WTC11 (cell line): ENCODE results near the gene TMEM98. TPM values are rescaled to one million over a fixed set of nuclear protein-coding genes. Genes with fewer than 3 reads are reported as not detected.

ENCODE experiments used
- ATAC-seq: fragments of 200-7000 bp; cut with Tn5 transposase; 2 replicates; pipeline ENCODE4 v1.10.0; 2021; ENCODE audit warnings: mild to moderate bottlenecking, moderate library complexity
- CTCF ChIA-PET: fragments of 300-600 bp; sonication (Branson Sonifier 250); formaldehyde crosslinking; loops from one replicate; lab custom pipeline; 2021; ENCODE audit warnings: antibody characterized with exemption; lab: Charles Lee
- POLR2A ChIA-PET: fragments of 350-600 bp; sonication (Branson Sonifier 250); formaldehyde crosslinking; loops from one replicate; lab custom pipeline; 2021; ENCODE audit warnings: antibody characterized with exemption; lab: Charles Lee
- DNase-seq: peaks from one replicate; pipeline ENCODE4 v3.0.0; 2021; ENCODE audit warnings: low spot score
- H3K27ac Mint-ChIP-seq: 2 replicates; pipeline ENCODE4 v1.8.0; 2021; ENCODE audit warnings: mixed read lengths
- H3K27me3 Mint-ChIP-seq: 2 replicates; pipeline ENCODE4 v1.8.0; 2021; ENCODE audit warnings: low read depth, mild to moderate bottlenecking, moderate library complexity, mixed read lengths
- H3K36me3 Mint-ChIP-seq: 2 replicates; pipeline ENCODE4 v1.8.0; 2021; ENCODE audit warnings: mixed read lengths
- H3K4me1 Mint-ChIP-seq: 2 replicates; pipeline ENCODE4 v1.8.0; 2022; ENCODE audit warnings: mixed read lengths
- H3K4me3 Mint-ChIP-seq: 2 replicates; pipeline ENCODE4 v1.8.0; 2021; ENCODE audit warnings: mild to moderate bottlenecking, moderate library complexity, mixed read lengths
- H3K9me3 Mint-ChIP-seq: 2 replicates; pipeline ENCODE4 v1.8.0; 2021; ENCODE audit warnings: mixed read lengths
- ATF1 ChIP-seq: sonication (generic); formaldehyde crosslinking; IDR thresholded peaks from 2 replicates; pipeline ENCODE4 v1.8.1; 2023; ENCODE audit warnings: mild to moderate bottlenecking, moderate library complexity, missing genetic modification reagents
- CREM ChIP-seq: sonication (generic); formaldehyde crosslinking; IDR thresholded peaks from 2 replicates; pipeline ENCODE4 v1.8.1; 2022; ENCODE audit warnings: mild to moderate bottlenecking, missing genetic modification reagents, moderate library complexity
- ERG ChIP-seq: fragments of 250-450 bp; sonication (Bioruptor Pico); IDR thresholded peaks from 2 replicates; pipeline ENCODE4 v1.8.0; 2021; ENCODE audit warnings: mild to moderate bottlenecking
- ESRRA ChIP-seq: sonication (generic); formaldehyde crosslinking; IDR thresholded peaks from 2 replicates; pipeline ENCODE4 v1.8.1; 2022; ENCODE audit warnings: mild to moderate bottlenecking, missing genetic modification reagents, borderline replicate concordance
- IRF2 ChIP-seq: sonication (generic); formaldehyde crosslinking; IDR thresholded peaks from 2 replicates; pipeline ENCODE4 v1.8.0; 2022; ENCODE audit warnings: low read depth, missing genetic modification reagents, borderline replicate concordance
- MAX ChIP-seq: sonication (generic); formaldehyde crosslinking; IDR thresholded peaks from 2 replicates; pipeline ENCODE4 v1.8.0; 2022; ENCODE audit warnings: mild to moderate bottlenecking, missing genetic modification reagents
- NFYB ChIP-seq: sonication (generic); formaldehyde crosslinking; conservative IDR thresholded peaks from 2 replicates; pipeline ENCODE4 v1.8.0; 2022; ENCODE audit warnings: low read depth, missing genetic modification reagents
- NR2C2 ChIP-seq: sonication (generic); formaldehyde crosslinking; IDR thresholded peaks from 2 replicates; pipeline ENCODE4 v1.8.0; 2022; ENCODE audit warnings: mild to moderate bottlenecking, missing genetic modification reagents
- PRRX2 ChIP-seq: fragments of 250-450 bp; sonication (Bioruptor Pico); IDR thresholded peaks from 2 replicates; pipeline ENCODE4 v1.8.0; 2021; ENCODE audit warnings: mild to moderate bottlenecking
- RELA ChIP-seq: sonication (generic); formaldehyde crosslinking; IDR thresholded peaks from 2 replicates; pipeline ENCODE4 v1.8.1; 2022; ENCODE audit warnings: missing genetic modification reagents, mild to moderate bottlenecking, borderline replicate concordance
- TCF7 ChIP-seq: sonication (generic); formaldehyde crosslinking; IDR thresholded peaks from 2 replicates; pipeline ENCODE4 v1.8.0; 2022; ENCODE audit warnings: mild to moderate bottlenecking, low read depth, missing genetic modification reagents, moderate library complexity
- TEAD1 ChIP-seq: sonication (generic); formaldehyde crosslinking; IDR thresholded peaks from 2 replicates; pipeline ENCODE4 v1.8.0; 2022; ENCODE audit warnings: mild to moderate bottlenecking, missing genetic modification reagents
- ZBTB21 ChIP-seq: sonication (generic); formaldehyde crosslinking; IDR thresholded peaks from 2 replicates; pipeline ENCODE4 v1.8.1; 2023; ENCODE audit warnings: mild to moderate bottlenecking, missing genetic modification reagents, borderline replicate concordance
- ZMAT4 ChIP-seq: fragments of 250-450 bp; sonication (Bioruptor Pico); IDR thresholded peaks from 2 replicates; pipeline ENCODE4 v1.9.0; 2021; ENCODE audit warnings: mild to moderate bottlenecking
- ZNF396 ChIP-seq: fragments of 250-450 bp; sonication (Bioruptor Pico); IDR thresholded peaks from 2 replicates; pipeline ENCODE4 v1.8.0; 2021; ENCODE audit warnings: mild to moderate bottlenecking, moderate library complexity, borderline replicate concordance
- ZNF416 ChIP-seq: fragments of 250-450 bp; sonication (Bioruptor Pico); IDR thresholded peaks from 2 replicates; pipeline ENCODE4 v1.9.0; 2021; ENCODE audit warnings: mild to moderate bottlenecking, inconsistent platforms
- ZNF512 ChIP-seq: sonication (generic); formaldehyde crosslinking; IDR thresholded peaks from 2 replicates; pipeline ENCODE4 v1.8.1; 2022; ENCODE audit warnings: missing genetic modification reagents, borderline replicate concordance
- total RNA-seq: library from RNA; stranded (reverse); gene quantifications from 3 replicates; pipeline ENCODE4 v1.2.3, GENCODE V29; 2021
- TF ChIP-seq, protein P1 (sequence below): sonication (generic); formaldehyde crosslinking; IDR thresholded peaks from 2 replicates; pipeline ENCODE4 v1.8.1; 2022; ENCODE audit warnings: low read depth, mild to moderate bottlenecking, moderate library complexity, missing genetic modification reagents, borderline replicate concordance
- TF ChIP-seq, protein P2 (sequence below): fragments of 250-450 bp; sonication (Bioruptor Pico); IDR thresholded peaks from 2 replicates; pipeline ENCODE4 v1.9.0; 2021; ENCODE audit warnings: moderate library complexity, mild to moderate bottlenecking, inconsistent platforms, borderline replicate concordance
- TF ChIP-seq, protein P3 (sequence below): sonication (generic); formaldehyde crosslinking; IDR thresholded peaks from 2 replicates; pipeline ENCODE4 v1.8.0; 2023; ENCODE audit warnings: missing genetic modification reagents, mild to moderate bottlenecking, borderline replicate concordance

TMEM98 gene
- total RNA-seq, 1 experiment from 2014 or later = 70.3 TPM

DNA sequence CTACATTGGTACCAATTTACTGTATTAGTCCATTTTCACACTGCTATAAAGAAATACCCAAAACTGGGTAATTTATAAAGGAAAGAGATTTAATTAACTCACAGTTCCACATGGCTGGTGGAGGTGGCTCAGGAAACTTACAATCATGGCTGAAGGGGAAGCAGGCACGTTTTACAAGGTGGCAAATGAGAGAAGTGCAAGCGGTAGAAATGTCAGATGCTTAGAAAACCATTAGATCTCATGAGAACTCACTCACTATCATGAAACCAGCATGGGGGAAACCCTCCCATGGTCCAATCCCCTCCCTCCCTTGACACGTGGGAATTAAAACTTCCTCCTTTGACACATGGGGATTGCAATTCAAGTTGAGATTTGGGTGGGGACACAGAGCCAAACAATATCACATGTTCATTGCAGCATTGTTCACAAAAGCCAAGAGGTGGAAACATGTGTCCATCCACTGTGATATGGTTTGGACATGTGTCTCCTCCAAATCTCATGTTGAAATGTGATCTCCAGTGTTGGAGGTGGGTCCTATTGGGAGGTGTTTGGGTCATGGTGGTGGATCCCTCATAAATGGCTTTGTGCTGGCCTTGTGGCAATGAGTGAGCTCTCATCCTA is 60.6 kb downstream of the TMEM98 start:
- peaks cover 50% of the 10 kb centered on the region for H3K9me3 Mint-ChIP-seq
- POLR2A ChIA-PET = no interaction called here
- peaks cover 31% of the 10 kb centered on the region for H3K27me3 Mint-ChIP-seq
- CTCF ChIA-PET = interaction anchor here (1.9 to 4.1 kb wide), 2 partner anchors 10 kb away, joined by 6 to 19 read pairs; no protein-coding TSS in a partner anchor
- ATAC-seq (no peak), DNase-seq (no peak)
- peaks cover 18% of the 10 kb centered on the region for H3K36me3 Mint-ChIP-seq
- TF ChIP-seq PRRX2 (no peak), ZNF416 (CRISPR knock-in tag) (no peak), CREM (CRISPR knock-in tag) (no peak), TEAD1 (CRISPR knock-in tag) (no peak), IRF2 (no peak), ESRRA (no peak), ERG (CRISPR knock-in tag) (no peak), TCF7 (no peak), ATF1 (CRISPR knock-in tag) (no peak), ZBTB21 (no peak), MAX (no peak), ZNF396 (CRISPR knock-in tag) (no peak), ZNF512 (CRISPR knock-in tag) (no peak), NR2C2 (no peak), RELA (CRISPR knock-in tag) (no peak), NFYB (no peak), ZMAT4 (no peak)
- TF ChIP-seq, protein P1, sequence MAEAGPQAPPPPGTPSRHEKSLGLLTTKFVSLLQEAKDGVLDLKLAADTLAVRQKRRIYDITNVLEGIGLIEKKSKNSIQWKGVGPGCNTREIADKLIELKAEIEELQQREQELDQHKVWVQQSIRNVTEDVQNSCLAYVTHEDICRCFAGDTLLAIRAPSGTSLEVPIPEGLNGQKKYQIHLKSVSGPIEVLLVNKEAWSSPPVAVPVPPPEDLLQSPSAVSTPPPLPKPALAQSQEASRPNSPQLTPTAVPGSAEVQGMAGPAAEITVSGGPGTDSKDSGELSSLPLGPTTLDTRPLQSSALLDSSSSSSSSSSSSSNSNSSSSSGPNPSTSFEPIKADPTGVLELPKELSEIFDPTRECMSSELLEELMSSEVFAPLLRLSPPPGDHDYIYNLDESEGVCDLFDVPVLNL (CRISPR knock-in tag) = no peak
- TF ChIP-seq, protein P2, sequence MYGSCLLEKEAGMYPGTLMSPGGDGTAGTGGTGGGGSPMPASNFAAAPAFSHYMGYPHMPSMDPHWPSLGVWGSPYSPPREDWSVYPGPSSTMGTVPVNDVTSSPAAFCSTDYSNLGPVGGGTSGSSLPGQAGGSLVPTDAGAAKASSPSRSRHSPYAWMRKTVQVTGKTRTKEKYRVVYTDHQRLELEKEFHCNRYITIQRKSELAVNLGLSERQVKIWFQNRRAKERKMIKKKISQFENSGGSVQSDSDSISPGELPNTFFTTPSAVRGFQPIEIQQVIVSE (CRISPR knock-in tag) = no peak
- TF ChIP-seq, protein P3, sequence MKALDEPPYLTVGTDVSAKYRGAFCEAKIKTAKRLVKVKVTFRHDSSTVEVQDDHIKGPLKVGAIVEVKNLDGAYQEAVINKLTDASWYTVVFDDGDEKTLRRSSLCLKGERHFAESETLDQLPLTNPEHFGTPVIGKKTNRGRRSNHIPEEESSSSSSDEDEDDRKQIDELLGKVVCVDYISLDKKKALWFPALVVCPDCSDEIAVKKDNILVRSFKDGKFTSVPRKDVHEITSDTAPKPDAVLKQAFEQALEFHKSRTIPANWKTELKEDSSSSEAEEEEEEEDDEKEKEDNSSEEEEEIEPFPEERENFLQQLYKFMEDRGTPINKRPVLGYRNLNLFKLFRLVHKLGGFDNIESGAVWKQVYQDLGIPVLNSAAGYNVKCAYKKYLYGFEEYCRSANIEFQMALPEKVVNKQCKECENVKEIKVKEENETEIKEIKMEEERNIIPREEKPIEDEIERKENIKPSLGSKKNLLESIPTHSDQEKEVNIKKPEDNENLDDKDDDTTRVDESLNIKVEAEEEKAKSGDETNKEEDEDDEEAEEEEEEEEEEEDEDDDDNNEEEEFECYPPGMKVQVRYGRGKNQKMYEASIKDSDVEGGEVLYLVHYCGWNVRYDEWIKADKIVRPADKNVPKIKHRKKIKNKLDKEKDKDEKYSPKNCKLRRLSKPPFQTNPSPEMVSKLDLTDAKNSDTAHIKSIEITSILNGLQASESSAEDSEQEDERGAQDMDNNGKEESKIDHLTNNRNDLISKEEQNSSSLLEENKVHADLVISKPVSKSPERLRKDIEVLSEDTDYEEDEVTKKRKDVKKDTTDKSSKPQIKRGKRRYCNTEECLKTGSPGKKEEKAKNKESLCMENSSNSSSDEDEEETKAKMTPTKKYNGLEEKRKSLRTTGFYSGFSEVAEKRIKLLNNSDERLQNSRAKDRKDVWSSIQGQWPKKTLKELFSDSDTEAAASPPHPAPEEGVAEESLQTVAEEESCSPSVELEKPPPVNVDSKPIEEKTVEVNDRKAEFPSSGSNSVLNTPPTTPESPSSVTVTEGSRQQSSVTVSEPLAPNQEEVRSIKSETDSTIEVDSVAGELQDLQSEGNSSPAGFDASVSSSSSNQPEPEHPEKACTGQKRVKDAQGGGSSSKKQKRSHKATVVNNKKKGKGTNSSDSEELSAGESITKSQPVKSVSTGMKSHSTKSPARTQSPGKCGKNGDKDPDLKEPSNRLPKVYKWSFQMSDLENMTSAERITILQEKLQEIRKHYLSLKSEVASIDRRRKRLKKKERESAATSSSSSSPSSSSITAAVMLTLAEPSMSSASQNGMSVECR (CRISPR knock-in tag) = no peak
- no peak overlapping the region for H3K4me3 Mint-ChIP-seq
- H3K4me1 Mint-ChIP-seq = no peaks in the 10 kb centered on the region
- H3K27ac Mint-ChIP-seq = no peak overlapping the region
